Measurements from ENCODE around the gene AKT3.
"Not testable (repeated sequence)": the region's sequence is repeated elsewhere in the genome, so short reads cannot be mapped to it uniquely, and the experiment has no call there.

AKT3 gene

DNA sequence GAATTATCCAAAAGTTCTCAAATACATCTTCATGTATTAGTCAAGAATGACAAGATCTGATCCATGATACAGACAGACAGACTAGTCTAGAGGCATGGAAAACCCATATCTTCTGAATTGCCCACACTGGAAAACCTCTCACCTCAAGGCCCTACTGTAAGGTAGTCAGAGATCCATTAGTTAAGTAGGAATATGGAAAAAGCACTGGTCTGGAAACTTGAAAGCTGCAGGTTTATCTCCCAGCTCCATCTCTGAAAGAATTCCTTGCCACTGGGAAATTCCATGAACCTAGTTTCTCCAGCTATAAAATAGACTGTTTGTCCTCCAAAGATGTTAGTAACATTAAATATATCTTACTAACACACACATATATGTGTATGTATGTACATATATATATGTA is 169.2 kb downstream of the AKT3 start:
- no peak for DNase-seq

DNA sequence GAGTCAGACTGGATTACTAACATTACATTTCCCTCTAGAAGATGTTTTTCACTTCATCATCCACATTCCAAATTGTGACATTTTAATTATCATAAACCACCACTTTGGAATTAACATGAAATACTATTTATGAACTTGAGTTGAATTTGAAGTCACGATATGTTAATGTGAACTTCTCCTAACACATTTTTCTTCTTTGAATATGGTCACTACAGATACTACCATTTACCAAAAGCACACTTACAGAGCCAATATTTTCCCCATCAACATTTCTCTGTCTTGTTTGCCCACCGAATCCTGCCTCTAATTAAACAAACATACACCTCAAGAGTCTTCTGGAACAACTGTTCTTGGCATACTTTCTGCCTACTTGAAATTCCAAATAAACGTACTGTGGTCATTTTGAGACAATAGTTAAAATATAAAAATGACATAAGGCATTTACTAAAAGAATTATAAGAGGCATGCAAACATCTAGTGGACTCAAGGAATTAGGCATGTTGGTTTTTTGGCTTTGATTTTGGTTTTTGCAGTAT is 177.4 kb downstream of the AKT3 start:
- no peak for DNase-seq

DNA sequence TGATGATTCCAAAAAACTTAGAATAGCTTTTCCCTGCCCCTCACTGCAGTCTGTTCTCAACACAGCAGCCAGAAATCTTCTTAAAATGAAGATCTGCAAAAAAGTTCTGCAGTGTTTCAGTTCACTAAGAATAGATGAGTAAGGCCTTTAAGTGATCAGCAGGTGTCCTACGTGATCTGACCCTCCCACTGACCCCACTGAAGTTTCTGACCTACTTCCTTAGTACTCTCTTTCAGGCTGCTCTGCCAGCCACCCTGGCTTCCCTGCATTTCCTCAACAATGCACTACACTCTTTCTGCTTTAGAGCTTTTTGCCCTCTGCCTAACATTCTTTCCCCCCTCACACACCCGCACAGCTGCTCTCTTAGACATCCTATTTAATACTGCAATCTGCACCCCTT is 182.5 kb downstream of the AKT3 start:
- DNase-seq, result no peak

DNA sequence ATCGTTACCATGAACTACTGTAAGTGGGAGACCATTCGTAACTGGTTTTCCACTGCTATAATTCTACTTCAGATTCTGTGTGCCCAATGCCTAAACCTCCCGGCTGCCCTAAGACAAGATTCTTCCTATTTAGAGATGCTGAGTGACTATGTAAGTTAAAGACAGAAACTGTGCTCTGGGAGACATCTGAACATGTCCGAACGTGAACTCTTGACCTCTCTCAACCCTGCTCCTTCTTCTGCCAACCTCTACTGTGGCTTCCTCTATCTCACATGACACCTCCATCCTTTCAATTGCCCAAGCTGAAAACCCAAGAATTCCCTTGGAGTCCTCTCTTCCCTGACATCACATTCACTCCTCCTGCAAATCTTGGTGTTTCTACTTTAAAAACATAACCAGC is 182.9 kb downstream of the AKT3 start:
- no peak for DNase-seq

DNA sequence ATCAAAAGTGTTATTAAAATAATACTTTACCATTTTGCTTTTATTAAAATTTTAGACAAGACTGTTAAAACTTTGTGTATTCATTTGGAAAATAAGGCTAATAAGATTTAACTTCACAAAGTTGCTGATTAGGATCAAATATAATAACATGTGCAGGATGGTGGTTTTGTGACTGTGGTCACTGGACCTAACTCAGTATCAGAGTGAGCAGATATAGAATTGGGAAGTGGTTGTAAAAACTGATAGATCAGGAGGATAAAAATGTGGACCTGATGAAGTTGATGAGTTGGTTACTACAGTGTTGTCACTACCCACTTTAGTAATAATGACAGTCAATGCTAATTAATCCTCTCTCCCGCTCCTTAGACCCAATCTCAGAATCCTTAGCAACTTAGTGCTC is 186.4 kb downstream of the AKT3 start:
- DNase-seq, result no peak

DNA sequence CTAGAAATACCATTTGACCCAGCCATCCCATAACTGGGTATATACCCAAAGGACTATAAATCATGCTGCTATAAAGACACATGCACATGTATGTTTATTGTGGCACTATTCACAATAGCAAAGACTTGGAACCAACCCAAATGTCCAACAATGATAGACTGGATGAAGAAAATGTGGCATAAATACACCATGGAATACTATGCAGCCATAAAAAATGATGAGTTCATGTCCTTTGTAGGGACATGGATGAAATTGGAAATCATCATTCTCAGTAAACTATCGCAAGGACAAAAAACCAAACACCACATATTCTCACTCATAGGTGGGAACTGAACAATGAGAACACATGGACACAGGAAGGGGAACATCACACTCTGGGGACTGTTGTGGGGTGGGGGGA is 187.9 kb downstream of the AKT3 start:
- DNase-seq, result not testable (repeated sequence)

DNA sequence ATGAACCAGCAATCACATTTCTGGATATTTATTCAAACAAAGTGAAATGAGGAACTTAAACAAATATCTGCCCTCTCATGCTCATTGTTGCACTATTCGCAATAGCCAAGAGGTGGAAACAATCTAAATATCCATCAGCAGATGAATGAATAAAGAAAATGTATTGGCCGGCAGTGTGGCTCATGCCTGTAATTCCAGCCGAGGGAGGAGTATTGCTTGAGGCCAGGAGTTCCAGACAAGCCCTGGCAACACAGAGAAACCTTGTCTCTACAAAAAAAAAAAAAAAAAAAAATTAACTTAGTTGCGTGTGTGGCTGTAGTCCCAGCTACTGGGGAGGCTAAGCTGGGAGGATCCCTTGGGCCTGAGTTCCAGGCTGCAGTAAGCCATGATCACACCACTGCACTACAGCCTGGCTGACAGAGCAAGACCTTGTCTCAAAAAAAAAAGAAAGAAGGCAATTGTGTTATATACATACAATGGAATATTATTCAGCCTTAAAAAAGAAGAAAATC is 191.4 kb downstream of the AKT3 start:
- no peak for DNase-seq

DNA sequence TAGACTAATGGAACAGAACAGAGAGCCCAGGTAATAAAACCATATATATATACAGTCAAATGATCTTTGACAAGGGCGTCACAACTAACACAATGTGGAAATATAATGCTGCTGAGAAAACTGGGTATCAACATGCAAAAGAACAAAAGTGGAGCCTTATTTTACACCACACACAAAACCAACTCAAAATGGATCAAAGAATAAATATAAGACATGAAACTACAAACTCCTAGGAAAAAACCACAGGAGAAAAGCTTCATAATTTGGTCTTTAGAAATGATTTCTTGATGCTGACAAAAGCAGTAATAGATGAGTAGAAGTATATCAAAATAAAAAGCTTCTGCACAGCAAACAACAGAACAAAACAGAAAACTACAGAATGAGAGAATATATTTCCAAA is 192.2 kb downstream of the AKT3 start:
- no peak for DNase-seq

DNA sequence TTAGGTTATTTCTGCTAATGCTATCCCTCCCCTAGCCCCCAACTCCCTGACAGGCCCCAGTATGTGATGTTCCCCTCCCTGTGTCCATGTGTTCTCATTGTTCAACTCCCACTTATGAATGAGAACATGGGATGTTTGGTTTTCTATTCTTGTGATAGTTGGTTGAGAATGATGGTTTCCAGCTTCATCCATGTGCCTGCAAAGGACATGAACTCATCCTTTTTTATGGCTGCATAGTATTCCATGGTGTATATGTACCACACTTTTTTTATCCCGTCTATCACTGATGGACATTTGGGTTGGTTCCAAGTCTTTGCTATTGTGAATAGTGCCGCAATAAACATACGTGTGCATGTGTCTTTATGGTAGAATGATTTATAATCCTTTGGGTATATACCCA is 200.5 kb downstream of the AKT3 start:
- not testable (repeated sequence) for DNase-seq

DNA sequence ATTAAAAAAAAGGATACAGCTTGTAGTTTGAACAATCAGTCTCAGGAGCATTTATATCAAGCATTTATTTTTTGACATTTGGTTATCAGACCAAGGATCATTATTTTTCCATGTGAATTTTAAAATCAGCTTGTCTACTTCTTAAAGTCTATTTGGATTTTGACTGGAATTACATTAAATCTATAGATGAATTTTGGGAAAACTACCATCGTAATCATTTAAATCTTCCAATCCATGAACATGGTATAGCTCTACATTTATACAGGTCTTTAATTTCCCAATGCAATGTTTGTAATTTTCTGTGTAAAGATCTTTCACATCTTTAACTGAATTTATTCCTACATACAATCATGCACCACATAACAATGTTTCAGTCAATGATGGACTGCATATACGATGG is 203.2 kb downstream of the AKT3 start:
- DNase-seq, result no peak

DNA sequence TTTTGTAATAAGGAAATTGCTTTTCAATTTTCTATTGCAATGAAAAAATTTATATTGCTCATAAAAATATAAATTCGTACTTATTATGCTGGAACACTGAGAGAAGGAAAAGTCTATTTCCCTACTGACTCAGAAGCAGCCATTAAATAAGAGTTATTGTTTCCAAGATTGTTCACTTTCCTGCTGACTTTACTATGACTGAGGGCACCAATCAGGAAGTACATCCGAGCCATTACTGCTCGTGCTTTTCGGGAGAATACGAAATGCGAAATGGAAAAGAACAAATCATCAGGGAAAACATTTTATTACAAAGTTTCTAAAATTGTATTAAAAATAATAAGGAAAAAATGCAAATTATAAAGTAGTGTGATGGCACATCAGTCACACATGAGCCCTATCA is 204.8 kb downstream of the AKT3 start:
- DNase-seq, result no peak

DNA sequence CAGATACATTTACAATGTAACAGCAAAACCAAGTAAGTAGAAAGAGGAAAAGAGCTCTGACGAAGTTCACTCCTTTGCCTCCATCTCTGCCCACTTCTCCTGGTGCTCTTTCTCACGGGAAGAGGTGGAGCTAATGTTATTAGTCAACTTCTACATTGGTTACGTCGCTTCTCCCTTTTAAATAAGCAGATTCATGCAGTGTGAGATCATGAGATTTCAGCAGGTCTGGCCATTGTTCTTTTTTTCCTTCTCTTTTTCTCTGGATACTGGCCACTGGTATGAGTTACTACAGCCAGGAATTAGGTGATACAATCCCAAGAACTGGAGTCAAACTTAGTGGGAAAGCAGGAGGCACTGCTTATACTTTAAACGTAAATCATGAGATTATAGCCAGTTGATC is 207.1 kb downstream of the AKT3 start:
- DNase-seq, result no peak

DNA sequence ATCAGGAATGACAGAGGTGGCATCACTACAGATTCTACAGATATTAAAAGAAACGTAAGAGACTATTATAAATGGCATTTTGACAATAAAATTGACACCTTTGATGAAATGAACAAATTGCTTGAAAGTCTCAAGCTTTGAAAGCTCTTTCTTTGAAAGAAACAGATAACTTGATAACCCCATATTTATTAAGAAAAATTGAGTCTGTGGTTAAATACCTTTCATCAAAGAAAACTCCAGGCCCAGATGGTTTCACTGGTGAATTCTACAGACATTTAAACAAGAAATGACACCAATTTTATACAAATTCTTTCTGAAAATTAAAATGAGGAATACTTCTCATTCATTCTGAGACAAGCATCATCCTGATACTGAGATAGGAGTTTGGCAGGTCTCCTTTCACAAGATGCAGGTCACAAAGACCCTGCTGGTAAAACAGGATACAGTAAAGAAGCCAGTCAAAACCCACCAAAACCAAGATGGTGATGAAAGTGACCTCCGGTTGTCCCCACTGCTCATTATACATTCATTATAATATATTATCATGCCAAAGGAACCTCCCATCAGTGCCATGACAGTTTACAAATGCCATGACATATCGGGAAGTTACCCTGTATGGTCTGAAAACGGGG is 210.9 kb downstream of the AKT3 start:
- DNase-seq, result no peak

DNA sequence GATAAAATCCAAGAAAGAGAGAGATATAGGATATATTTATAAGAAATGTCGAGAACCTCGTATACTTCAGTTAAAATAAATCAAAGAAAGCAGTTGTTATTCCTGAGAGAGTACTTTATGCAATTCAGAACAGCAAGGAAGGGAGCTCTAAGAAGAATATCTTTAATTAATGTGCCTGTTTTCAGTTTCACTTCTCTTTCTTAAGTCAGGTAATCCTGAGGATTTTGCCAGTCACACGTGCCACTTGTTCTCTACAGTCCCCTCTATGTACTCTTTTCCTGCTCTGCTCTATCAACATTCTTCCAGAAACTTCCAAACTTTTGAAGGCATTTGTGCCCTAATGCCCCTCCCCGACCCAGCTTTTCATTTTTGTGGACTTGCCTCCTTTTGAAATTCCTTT is 211.9 kb downstream of the AKT3 start:
- no peak for DNase-seq

DNA sequence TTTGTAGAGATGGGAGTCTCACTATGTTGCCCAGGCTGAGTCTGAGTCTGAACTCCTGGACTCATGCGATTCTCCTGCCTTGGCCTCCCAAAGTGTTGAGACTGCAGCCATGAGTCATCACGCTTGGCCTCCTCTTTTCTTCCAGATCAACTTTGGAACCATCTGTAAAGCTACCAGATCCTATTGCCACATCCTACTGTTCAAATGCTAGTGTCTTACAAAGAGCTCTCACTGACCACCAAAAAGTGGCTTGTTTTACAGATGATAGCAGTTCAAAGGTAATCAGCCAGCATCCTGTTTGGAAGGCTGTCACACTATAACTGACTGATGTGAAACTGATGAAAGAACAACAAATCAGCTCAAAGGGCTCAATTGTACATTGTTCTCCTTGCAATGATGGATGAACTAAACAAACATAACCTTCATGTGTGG is 221.6 kb downstream of the AKT3 start:
- DNase-seq, result no peak

DNA sequence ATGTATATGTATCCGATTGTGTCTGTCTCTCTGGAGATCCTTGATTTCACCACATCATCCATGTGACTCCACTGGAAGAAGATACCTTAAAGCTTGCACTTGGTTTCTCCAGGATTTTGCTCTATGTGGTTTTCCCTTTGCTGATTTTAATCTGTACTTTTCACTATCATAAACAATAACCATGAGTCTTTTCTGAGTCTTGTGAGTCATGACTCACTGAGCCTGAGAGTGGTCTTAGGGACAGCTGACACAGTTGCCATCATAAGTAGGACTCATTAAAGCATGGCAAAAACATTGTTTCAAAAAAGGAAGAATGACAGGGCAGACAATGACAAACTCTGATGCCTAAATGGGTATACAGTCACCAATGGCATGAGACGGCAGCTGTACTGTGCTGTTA is 226.2 kb downstream of the AKT3 start:
- DNase-seq, result no peak

DNA sequence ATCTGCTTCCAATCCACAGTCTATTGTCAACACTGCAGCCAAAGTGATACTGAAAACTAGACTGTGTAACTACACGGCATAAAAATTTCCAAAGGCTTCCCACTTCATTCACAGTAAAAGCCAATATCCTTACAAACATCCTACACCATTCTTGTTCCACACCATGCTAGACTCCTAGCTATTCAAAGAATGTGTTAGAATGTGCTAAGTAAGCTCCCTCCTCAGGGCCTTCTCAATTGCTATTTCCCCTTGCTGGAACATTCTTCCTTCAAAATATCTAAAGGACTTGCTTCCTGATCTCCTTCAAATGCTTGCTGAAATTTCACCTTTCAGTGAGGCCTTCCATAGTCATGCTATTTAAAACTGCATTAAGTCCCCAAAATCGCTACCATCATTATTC is 228.1 kb downstream of the AKT3 start:
- no peak for DNase-seq

DNA sequence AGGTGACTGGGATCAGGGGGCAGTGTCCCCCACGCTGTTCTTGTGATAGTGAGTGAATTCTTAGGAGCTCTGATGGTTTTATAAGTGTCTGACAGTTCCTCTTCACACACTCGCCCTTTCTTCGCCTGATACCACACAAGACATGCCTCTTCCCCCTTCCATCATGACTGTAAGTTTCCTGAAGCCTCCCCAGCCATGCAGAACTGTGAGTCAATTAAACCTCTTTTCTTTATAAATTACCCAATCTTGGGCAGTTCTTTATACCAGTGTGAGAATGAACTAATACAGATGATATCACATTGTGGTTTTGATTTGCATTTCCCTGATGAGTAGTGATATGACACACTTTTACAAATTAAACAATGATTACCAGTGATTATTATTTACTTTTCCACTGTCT is 229.9 kb downstream of the AKT3 start:
- DNase-seq, result no peak

DNA sequence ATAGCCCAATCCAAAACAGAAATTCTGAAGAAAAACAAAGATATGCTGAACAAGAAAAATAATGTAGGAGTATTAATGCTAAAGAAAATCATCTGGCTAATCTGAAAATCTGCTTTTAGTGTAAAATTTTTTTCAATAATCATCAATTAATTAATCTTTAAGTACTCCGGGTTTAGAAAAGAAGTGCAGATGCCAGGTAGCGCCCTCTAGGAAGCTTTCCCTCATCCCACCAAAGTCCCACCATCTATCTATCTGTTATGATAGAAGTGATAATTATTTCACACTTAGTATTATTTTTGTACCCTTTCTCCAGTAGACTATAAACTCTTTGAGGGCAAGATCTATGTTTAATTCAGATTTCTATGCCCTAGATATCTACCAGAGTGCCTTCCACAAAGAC is 240.3 kb downstream of the AKT3 start:
- no peak for DNase-seq

DNA sequence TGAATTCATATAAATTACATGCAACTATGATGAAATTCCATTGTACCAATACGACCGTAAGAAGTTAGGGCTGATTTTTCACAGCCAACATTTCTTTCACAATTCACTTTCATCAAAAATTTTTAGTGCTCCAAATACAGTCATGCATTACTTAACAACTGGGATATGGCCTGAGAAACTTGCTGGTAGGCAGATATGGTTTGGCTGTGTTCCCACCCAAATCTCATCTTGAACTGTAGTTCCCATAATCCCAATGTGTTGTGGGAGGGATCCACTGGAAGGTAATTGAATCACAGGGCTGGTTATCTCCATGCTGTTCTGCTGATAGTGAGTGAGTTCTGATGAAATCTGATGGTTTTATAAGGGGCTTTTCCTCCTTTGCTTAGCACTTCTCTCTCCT is 244.4 kb downstream of the AKT3 start:
- DNase-seq, result no peak

DNA sequence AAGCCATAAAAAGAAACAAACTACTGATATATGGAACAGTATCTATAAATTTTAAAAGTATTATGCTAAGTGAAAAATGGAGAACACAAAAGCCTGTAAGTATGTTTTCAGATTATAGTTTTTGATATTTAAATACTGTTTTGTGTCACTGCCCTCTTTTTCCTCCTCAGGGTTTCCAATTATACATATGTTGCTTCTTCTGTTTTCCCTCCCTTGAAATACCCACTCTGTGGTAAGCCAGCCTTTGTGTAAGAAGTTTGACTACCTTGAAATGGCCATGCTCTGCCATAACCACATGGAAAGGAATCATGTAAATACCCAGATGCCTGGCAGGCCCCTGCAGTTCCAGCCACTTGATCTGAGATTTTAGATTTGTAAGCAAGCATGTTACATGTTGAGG is 248.3 kb downstream of the AKT3 start:
- no peak for DNase-seq

DNA sequence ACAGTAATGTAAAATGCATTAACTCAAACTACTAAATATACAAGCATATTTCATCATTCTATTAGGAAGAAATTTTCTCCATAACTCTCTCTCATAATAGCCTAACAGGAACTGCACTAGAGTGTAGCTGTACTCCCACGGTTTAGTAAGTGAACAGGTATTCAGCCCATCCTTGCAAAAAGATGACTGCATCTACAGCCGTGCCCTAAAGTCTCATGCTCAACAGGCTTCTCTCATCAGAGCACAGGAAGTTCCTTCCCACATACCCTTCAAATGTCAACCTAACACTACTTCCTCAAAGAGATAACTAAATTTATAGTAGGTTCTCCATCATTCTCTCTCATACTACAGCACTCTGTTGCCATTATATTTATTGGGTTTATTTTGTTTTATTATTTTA is 251.6 kb downstream of the AKT3 start:
- DNase-seq, result no peak

DNA sequence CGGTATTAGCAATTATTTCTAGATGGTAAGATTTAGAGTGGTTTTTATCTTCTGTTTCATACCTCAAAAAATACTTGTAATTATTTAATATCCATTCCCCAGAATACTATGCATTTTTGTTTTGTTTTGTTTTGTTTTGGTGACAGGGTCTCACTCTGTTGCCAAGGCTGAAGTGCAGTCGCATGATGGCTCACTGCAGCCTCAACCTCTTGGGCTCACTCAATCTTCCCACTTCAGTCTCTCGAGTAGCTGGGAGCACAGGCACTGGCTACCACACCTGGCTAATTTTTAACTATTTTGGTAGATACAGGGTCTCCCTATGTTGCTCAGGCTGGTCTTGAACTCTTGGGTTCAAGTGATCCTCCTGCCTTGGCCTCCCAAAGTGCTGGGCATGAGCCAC is 252.7 kb downstream of the AKT3 start:
- no peak for DNase-seq

DNA sequence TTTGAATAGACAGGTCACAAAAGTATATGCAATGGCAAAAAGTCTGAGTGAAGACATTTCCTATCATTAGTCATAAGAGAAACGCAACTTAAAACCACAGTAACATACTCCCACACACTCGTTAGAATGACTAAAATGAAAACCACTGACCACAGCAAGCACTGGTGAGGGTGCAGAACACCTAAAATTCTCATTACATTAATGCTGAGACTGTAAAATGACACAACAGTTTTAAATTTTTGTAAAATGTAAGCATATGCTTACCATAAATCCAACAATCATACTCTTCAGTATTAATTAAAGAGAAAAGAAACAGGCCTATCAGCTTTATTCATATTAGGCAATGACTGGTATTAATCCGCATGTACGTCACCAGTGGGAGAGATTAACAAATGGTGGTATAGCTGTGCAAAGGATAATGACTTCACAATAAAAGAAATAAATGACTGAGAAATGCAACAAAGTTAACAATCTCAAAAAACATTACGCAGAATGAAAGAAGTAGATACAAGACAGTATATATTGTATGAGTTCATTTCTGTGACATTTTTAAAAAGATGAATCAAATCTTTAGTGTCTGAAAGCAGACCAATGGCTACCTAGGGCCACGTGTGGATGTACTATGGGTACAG is 253.5 kb downstream of the AKT3 start:
- no peak for DNase-seq
